Fibroblast of skin of right biceps (primary cell): ENCODE measurements around the gene SPATA19.
A peak's percentile ranks its signal among the peaks of the same experiment; 100 is the strongest.

Experiments used
- DNase-seq: peaks from one replicate; pipeline ENCODE4 v3.0.0-alpha.2; 2013

The SPATA19 gene

GRCh38 chr11:133835593-133836548, 9.4 kb downstream of the SPATA19 start:
- no peak for DNase-seq

DNA sequence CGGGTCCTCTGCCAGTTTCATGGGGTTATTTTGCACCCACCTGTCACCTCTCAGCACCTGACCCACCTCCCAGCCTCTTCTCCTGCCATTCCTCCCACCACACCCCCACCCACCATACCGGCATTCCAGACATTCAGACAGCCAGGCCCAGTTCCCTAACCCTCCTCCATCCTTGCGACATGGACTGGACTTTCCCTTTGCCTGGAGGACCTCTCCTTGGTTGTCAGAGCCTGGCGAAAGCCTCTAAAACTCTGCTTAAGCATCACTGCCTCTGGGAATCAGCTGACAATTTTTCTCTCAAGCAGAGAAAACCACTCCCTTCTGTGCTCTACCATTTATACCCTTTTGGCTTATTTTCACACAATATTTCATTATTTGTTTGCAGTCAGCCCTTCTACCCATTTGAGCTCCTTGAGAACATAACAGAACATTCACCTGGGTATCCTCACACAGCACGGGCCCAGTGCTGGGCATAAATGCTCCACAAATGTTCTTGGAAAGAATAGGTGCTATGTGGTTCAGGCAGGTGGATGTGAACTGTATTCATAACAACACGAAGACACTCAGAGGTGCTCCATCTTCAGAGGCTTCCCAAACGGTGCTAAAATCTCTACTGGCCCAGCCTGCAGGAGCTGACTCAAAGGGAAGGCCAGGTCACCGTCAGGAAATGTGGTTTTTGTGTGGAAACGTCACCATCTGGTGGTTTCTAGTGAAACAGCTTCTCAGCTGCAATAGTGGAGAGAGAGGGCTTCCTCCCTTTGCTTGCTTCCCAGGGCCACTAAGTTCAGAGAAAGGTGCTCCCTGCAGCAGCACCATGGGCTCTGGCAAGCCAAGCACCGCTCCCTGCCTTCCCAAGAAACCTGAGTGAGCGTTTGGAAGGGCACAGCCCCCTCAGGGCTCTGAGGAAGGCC, 10.4 kb downstream of the SPATA19 start:
- DNase-seq = peak; percentile 48

GRCh38 chr11:133833898-133834681, 11.2 kb downstream of the SPATA19 start:
- no peak for DNase-seq

DNA sequence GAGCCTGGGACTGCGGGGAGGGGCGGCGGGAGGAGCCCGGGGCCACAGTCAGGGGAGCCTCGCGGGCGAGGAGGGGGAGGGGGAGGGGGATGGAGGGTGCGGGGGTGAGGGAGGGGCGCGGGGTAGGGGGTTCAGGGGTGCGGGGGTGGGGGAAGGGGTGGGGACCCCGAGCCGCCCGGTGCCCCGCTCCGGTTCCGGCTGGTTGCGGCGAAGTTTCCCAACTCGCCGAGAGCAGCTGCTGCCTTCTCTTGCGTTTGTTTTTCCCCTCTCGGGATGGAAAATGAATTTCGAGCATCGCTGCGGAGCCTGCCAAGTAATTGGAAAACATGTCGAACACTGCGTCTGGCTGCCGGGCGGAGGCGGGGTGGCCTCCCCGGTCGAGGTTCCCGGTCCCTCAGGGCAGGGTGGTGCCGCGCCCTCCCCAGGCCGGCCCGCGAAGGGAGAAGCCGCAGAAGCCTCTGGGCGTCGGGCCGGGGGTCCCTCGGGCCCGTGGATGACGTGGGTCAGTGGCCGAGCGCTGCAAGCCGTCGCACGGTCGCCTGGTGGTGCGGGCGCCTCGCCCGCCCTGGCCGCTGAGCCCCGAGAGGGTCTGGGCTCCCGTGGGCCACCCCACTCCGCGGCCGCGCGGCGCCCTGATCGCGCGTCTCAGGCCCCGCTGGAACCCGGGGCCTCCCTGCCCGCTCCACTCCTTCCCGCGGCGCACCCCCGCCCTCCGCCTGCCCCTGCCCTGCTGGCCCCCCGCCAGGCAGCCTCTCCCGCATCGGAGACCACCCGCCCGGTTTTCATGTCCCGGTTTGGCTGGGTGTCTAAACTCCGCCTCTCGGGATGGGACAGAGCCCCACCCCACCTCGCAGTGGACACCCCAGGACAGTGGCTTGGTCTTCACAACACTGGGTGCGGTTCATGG, 12.1 kb downstream of the SPATA19 start:
- peak; percentile 3 for DNase-seq

GRCh38 chr11:133832096-133832990, 13.0 kb downstream of the SPATA19 start:
- no peak for DNase-seq

DNA sequence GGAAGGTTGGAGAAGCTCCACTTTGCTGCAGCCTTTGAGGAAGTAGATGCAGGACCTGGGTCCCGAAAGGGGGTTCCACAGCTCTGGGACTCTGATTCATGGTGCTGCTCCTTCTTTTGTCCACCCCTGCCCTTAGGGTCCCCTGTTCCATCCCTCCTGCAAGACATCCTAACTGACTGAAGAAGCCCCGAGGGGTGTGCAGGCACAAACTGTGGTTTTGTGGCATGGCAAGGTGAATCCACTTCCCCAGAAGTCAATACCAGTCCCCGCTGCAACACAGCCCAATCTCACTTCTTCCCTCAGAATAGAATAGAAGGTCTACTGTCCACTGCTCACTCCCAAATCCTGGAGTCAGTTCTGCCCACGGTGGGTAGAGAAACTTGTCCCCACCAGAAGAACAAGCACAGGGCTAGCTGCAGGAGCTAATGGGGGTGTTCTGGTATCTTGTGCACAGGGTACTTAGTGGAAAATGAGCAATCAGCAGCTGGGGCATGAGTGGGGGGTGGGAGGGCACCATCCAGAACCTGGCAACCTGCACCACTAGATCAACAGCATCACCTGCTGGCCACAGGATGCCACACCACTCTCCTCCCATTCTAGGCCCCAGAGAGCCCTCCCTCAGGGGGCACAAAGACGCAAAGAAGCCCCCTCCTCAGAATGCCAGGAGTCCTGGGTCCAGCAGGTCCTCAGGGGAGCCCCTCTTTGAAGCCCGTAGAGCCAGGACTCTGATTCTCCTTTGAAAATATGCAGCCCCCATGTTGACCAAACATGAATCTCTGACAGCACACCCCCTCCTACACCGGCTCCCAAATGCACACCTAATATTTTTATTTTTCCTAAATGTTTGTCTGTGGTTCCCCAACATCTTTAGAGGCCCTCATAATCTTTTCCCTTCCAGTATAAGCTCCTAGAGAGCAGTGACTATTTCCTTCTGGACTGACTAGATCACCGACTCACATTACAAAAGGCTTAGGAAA, 14.1 kb downstream of the SPATA19 start:
- DNase-seq = no peak

- DNase-seq = no peak
Observed at GRCh38 chr11:133829566-133829965, 15.7 kb downstream of the SPATA19 start.

- DNase-seq = no peak
Observed at GRCh38 chr11:133828871-133829270, 16.4 kb downstream of the SPATA19 start.

DNA sequence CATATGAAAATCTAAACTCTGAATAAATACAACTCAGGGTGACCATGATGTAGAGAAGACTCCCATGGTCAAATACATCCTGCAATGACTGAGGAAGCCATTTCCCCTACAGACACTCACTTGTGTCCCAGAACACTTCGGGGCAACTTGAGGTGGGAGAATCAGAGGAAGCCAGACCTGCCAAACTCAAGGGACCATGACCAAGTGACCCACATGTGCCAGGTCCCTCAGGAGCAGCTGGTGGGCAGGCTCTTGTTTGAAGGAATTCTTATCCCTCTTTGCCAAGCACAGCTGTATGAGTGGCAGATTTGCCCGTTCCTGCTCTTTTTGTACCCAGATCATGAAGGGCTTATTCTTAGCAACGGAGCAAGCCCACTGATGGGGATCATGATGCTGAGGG, 17.8 kb downstream of the SPATA19 start:
- DNase-seq = no peak

GRCh38 chr11:133826866-133827265, 18.4 kb downstream of the SPATA19 start:
- no peak for DNase-seq

GRCh38 chr11:133825666-133826065, 19.6 kb downstream of the SPATA19 start:
- no peak for DNase-seq

- DNase-seq = no peak
Observed at GRCh38 chr11:133825156-133825555, 20.2 kb downstream of the SPATA19 start.

GRCh38 chr11:133824593-133824992, 20.7 kb downstream of the SPATA19 start:
- DNase-seq = no peak

DNA sequence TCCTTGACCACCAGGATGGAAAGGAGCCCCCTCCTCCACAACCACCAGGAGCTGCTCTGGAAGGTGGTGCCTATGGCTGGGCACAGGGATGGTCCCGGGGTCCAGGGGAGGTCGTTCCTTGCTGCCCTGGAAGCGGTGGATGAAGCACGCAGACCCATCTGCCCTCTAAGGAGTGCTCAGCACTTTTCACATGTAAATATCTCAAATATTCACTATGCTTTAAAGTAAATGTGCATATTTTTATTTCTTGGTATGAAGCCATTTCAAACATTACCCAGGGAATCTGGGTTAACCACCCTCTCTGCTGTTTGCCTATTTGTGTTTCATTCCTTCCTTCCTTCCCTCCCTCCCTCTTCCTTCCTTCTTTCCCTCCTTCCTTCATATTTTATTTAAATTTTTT, 21.7 kb downstream of the SPATA19 start:
- DNase-seq = no peak

- DNase-seq = no peak
Observed at GRCh38 chr11:133823211-133823610, 22.1 kb downstream of the SPATA19 start.

DNA sequence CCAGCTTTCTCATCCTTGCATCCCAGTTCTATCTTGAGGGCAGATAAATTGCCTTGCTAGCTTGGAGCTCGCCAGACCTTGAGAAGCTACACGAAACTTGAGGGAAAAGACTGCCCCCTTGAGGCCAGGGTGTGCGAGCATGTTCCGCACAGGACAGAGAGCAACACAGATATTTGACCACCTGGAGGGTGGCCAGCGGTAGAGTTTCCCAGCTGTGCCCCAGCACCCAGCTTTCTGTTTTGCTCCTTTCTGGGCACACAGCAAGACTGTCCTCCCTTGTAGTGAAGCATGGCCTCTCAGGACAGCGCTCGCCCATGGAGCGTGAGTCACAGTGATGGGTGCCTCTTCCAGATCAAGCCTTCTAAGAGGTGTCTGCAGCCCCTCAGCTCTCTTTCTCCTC, 23.5 kb downstream of the SPATA19 start:
- DNase-seq = peak; percentile 31

DNA sequence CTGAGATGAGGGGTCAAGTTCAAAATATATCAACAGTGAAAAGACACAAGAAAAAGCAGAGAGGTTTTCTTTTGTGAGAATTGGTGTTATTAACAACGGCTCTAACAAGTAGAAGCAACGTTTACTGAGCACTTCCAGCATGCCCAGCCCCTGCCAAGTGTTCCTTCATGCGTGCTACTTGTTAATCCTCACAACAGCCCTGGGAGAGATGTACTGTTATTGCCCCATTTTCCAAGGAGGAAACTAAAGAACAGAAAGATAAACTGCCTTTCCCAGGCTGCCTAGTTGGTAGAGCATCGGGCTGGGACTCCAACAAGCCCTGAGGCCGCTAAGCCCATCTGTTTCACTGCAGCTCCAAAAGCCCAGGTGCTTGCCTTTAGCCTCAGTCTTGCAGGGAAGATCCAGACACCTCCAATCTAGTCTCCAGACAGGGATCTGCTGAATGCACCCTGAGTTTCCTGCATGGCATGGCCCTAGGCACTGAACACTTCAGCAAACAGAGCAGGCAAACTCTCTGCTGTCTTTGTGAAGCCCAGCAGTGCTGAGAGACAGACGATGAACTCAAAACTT, 25.5 kb downstream of the SPATA19 start:
- no peak for DNase-seq

DNA sequence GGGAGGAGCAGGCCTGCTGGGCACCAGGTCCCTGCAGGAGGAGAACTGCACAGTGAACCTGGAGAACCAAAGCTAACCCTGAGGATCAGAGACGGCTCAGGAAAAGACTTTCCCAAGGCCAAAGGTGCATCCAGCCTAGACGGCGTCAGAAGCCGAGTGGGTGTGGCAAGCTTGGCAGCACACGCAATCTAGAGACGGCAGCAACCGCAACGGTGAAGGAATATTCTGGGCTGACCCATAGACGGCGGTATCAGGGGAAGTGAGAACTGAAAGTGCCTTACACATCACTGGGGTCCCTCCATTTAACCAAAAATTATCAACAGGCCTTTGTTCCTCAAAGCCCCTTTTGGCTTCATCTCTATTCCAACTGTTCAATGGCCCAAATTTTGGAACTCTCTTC, 26.2 kb downstream of the SPATA19 start:
- no peak for DNase-seq

DNA sequence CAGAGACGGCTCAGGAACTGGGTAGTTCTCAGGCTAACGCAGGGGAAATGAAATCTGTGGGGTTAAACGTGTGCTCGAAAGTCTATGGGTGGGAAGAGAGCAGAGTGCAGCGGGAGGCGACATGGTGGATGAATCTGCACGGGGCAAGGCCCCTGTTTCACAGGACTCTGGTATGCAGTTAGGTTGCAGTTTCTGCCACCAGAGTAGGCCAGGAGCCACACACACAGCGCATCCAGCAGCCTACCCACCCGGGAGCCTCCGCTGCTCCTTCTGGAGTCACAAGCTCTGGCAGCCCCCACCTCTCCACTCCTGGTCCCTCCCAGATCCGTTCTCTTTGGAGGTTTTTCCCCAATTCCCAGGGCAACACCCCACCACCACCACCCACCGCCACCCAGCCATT, 27.0 kb downstream of the SPATA19 start:
- no peak for DNase-seq
